Measurements from ENCODE around the gene CPXM1. TPM values are rescaled to one million over a fixed set of nuclear protein-coding genes. Genes with fewer than 3 reads are reported as not detected.
"Not testable (repeated sequence)": the region's sequence is repeated elsewhere in the genome, so short reads cannot be mapped to it uniquely, and the experiment has no call there.

The CPXM1 gene
- total RNA-seq, 1 donor from 2014 or later, result 0.19 TPM

DNA sequence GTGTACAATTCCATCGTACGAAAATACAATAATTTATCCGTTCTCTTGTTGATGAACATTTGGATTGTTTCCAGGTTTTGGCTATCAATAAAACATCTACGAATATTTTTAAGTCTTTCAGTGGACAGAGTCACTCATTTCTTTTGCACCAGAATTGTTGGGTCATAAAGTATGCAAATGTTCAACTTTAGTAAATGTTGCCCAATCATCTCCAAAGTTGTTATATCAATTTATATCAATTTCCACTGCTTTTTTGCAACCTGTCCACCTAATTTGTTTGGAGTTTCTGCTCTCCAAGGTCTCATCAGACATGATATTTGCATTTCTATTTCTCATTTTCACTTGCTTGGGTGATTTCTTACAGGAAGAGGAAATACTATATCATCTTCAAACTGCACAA lies 26.2 kb upstream of the CPXM1 start:
- intact Hi-C loops (cut with DNase I), result no loop called here

DNA sequence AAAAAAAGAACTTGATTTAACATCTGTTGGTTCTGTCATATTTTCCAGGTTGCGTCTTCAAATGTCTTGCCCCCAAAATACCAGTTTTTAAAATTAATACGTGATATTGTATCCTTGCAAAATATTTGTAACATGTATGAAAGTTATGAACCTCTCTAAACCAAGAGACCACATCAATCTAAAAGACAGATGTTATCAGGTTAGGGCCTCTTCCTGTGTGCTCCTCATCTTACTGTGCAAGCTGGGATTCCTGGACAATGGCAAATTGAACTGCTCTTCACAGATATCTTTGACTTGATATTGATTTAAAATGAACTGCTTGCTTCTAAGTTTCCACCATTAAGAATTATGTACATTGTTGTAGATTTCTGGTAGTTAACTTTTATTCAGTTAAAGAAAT lies 25.3 kb upstream of the CPXM1 start:
- intact Hi-C loops (cut with DNase I), result no loop called here
- no peak for DNase-seq (ENCODE audit: low spot score)

More for the DNA sequence above, 26.2 kb upstream of the CPXM1 start:
- no peak for DNase-seq (ENCODE audit: low spot score)

DNA sequence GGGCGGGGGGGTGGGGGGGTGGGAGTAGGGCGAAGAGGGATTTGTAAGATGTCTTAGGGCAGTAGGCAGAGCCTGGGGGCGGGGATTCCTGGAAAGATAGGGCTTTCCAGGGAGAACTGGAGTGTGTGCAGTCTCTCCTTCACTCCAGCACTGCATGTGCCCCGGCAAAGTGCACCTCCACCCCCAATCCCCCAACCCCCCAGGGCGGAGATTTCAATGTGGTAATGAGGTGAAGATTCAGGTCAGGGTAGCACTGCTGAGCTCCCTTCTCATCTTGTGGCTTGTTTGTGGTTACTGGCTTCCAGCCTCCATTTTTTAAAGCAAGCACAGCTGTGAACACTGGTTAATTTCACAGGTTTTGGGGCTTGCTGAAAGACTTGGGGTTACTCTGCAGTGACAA lies 21.6 kb upstream of the CPXM1 start:
- no peak for DNase-seq (ENCODE audit: low spot score)
- intact Hi-C loops (cut with DNase I), result no loop called here

DNA sequence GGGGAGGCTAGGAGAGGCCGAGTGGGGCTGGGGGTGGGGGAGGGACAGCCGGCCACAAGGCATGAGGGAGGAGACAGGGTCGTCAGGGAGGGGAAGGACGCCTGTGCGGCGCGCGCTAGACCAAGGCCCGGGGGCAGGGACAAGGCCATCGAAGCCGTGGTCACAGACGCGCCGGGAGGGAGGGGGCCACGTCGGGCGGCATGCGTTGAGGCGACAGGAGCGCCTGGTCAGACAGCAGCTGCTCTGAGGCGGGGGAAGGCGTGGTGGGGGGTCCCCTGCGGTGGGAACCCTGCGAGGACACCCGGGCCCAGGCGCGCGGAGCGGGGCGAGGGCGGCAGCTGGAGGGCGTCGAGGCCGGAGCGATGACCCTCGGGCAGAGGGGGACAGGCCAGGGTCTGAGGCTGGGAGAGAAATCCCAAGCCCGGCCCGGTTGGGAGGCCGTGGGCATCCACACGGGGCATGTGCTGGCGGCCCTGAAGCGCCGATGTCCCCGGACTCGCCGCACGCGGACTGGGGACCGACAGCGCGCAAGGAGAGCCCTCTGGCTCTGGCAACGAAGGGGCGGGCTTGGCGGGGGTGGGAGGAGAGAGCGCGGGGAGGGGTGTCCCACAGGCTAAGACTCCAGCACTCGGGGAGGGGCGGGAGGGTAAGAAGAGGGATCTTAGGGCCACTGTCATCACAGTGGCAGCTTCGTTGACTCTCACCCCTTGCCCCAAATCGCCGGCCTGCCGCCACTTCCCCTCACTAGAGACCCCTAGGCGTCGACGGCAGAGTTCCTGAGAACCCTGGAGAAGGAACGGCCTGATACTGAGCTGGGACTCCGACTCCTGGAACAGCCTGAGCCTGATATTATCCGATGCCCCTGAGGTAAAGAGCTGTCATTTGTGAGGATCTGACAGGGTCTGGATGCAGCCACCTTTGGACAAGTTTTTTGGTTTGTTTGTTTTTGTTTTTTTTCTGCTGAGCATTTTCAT lies 20.8 kb upstream of the CPXM1 start:
- intact Hi-C loops (cut with DNase I), result no loop called here
- DNase-seq (ENCODE audit: low spot score), result no peak

DNA sequence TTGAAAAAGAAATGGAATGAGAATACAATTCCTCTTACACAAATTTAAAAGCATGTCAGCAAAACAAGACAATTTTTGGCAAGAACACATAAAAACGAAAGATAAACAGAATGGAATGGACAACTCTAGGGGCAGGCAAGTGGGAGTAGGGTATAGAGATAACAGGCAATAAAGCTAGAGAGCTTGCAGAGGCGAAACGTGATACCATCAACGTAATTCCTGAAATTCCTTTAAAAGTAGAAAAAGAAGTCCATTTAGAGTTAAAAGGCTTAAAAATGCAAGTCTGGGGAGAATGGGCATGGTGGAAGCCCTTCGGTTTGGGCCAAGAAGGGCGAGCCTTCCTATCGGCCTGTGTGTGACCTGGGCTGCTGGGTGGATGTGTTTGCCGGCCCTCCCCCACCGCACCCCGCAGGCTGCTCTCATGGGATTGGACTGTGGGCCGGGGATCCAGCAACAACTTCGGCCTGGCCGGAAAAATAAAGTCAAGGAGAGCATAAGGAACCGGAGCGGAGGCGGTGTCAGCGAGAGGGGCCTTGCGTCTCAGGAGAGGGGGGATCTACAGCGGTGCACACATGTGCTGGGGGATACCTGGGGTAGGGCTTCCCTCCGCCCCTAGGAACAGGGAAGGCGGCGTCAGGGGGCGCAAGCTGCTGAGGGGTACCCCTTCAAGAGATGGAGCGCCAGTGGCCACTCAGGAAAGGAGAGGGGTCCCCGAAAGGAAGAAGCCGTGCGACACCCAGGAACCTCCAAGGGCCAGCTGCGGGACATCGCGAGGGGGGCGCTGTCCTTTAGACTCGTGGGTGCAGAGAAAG lies 19.9 kb upstream of the CPXM1 start:
- intact Hi-C loops (cut with DNase I), result no loop called here
- DNase-seq (ENCODE audit: low spot score), result peak; percentile 39

DNA sequence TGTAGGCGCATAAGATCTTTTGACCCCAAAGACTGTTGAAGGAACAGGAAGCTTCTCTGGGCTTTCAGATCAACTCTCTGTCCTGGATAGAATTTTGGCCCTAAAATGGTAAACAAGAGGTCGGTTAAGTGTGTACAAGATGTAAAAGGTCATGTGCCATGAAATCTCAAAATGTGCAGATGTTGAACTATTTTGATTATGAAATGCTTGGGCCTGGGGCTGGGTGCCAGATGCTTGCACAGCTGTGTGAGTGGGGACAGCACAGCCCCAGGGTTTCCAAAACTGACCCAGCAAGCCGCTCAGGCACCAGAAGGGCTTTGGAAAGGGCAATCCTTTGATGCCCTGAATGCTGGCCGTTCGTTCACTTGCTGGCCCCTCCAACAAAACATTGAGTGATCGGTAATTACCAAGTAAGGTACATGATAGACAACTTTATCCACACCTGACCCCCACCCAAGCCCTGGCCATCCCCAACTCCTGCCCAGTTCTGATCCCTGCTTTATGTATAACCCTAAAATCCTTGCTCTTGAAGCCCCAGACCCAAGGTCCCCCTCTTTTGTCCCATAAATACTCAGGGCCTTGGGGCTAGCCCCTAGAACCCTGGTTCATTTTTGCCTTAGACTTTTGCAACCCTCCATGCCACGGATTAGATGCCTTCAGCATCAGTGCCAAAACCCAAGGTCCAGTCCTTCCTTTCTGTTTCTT lies 17.6 kb upstream of the CPXM1 start:
- DNase-seq (ENCODE audit: low spot score), result peak; percentile 50
- intact Hi-C loops (cut with DNase I), result no loop called here

DNA sequence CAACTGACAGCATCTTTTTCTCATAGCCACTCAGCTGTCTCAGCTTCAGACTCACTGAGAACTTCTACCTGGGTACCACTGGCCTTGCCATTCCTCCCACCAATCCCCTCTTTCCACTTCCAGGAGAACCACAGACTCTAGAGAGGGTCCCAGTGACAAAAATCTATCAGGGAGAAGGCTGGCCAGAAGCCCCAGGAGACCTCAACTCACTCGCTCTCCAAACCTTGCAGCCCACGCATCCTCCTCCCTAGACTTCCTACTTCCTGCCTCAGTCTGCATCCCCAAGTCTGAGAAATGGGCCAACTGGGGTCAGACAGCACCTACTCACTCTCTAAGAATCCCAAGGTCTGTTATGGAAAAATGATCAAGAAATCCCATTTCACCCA lies 16.9 kb upstream of the CPXM1 start:
- DNase-seq (ENCODE audit: low spot score), result peak; percentile 4
- intact Hi-C loops (cut with DNase I), result no loop called here

DNA sequence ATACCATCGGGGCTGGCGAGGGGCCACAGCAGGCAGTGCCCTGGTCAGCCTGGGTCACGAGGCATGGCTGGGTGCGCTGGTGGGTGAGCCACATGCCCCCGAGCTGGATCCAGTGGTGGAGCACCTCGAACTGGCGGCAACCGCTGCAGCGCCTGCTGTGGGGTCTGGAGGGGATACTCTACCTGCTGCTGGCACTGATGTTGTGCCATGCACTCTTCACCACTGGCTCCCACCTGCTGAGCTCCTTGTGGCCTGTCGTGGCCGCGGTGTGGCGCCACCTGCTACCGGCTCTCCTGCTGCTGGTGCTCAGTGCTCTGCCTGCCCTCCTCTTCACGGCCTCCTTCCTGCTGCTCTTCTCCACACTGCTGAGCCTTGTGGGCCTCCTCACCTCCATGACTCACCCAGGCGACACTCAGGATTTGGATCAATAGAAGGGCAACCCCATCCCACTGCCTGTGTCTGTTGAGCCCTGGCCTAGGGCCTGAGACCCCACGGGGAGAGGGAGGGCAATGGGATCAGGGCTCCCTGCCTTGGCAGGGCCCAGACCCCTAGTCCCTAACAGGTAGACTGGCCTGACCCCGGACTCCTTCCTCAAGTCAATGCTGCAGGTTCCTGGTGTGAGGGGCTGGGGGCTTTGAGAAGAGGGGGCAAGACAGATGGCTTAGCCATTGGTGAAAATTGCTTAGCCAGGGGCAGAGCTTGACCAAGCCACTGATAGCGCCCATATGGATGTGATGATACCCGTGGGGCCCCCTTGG lies 16.3 kb upstream of the CPXM1 start:
- intact Hi-C loops (cut with DNase I), result no loop called here
- DNase-seq (ENCODE audit: low spot score), result peak; percentile 47

DNA sequence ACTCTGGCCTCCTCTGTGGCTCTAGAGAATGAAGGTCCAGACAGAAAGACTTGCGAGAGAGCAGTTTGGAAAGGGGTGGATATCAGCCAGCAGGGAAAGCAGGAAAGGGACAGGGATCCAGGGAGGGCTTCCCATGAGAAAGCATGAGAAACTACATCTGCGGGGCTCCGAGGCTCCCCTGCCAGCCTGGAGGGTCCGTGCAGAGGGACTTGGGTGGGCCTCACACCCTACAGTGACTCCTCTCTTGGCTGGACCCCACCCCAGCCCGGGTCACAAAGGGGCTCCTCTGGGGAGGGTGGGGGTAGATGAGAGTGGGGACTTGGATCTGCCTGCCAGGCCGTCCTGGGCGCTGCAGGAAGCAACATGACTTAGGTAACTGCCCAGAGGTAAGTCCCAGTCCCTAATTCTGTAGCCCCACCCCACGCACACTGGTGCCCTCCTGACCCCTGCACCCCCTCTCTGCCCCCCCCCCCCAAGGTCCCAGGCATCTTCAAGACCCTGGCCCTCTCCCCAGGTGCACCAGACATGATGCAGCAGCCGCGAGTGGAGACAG lies 15.7 kb upstream of the CPXM1 start, which contains the start of gene TMEM239:
TSS of gene TMEM239 (plus strand) at position 335 of the 553 bp plus-strand sequence. CDS start at position 526, 191 bp downstream.
- intact Hi-C loops (cut with DNase I), result no loop called here
- DNase-seq (ENCODE audit: low spot score), result peak; percentile 73

DNA sequence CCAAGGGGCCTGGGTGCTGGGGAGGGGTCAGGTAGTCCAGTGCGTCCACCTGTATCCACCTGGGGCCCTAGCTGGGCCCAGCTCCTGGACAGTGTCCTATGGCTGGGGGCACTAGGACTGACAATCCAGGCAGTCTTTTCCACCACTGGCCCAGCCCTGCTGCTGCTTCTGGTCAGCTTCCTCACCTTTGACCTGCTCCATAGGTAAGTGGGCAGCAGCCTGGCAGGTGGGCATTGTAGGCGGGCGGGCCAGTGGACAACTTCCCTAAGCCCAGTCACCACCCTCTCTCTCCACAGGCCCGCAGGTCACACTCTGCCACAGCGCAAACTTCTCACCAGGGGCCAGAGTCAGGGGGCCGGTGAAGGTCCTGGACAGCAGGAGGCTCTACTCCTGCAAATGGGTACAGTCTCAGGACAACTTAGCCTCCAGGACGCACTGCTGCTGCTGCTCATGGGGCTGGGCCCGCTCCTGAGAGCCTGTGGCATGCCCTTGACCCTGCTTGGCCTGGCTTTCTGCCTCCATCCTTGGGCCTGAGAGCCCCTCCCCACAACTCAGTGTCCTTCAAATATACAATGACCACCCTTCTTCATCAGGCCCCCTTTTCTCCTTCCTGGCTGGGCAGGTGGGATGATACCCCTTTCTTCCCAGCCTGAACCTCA lies 14.9 kb upstream of the CPXM1 start:
- peak; percentile 64 for DNase-seq (ENCODE audit: low spot score)
- intact Hi-C loops (cut with DNase I), result no loop called here

DNA sequence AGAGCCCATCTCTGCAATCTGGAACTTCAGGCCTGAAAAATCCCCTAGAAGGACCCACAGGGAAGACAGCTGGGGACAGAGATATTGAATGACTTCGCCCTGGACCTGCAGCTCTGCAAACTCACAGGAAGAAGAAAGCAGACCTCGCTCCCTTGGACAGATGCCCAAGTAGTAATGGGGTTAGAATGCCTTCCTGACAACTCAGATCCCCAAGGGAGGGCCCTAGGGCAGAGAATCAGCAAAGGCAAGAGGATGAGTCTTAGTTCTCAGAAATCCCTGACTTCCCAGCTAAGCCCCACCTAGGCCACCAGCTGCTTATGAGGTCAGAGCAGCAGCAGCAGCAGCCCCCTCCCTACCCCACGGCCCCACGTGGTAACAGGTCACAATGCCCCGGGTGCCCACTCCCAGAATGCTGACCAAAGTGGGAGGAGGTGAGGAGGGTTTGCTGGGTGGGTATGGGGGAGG lies 14.2 kb upstream of the CPXM1 start, which contains the start of gene C20orf141:
TSS of gene C20orf141 (plus strand) at position 401 of the 465 bp plus-strand sequence. CDS start 198 bp downstream, outside the sequence.
- DNase-seq (ENCODE audit: low spot score), result peak; percentile 73
- intact Hi-C loops (cut with DNase I), result no loop called here

DNA sequence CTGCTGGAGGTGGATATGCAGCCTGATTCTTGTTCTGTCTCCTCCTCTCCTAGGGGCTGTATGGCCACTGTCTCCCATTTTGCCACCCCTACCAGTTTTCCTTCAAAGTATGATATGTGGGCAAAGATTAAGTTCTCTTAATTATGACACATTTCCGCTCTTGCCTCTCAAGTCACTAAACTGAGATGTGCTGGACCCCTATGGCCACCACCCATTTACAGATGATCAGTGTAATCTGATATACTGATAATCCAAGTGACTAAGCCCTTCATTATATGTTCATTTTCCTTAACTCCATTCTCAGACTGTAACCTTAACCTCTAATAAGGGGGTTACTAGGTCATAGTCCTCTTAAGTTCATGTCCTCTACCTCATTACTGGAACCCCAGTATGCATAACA lies 13.6 kb upstream of the CPXM1 start:
- intact Hi-C loops (cut with DNase I), result no loop called here
- no peak for DNase-seq (ENCODE audit: low spot score)

DNA sequence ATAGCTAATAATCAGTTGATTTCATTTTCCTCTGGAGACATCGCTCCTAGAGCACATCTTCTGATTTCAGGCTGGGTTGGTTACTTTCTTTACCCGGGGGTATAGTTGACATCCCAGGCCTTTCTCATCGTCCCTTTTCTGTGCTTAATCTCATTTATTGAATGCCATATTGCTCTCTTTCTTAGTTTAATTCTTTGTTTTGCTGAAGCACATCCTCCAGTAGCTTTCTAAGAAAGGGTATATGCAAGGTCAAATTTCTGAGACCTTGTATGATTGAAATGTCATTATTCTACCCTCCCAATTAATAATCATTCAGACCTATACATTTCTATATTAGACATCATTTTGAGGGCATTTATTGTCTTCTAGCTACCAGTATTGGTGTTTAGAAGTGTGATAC lies 11.8 kb upstream of the CPXM1 start:
- DNase-seq (ENCODE audit: low spot score), result no peak
- intact Hi-C loops (cut with DNase I), result no loop called here

DNA sequence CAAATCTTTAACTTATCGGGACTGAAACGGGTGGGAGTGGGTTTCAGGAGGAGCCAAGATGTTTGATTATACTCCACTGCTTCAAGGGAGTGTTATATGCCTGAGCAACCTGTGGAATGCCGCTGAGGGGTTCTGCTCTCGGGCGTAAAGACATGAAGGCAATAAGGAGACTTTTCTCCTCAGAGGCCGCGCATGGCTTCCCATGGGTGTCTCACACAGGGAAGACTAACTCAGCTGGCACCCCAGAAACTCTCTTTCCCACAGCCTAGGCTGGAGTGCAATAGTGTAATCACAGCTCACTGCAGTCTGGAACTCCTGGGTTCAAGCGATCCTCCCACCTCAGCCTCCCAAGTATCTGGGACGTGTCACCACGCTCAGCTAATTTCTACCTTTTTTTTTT lies 9.3 kb upstream of the CPXM1 start:
- intact Hi-C loops (cut with DNase I), result no loop called here
- no peak for DNase-seq (ENCODE audit: low spot score)

DNA sequence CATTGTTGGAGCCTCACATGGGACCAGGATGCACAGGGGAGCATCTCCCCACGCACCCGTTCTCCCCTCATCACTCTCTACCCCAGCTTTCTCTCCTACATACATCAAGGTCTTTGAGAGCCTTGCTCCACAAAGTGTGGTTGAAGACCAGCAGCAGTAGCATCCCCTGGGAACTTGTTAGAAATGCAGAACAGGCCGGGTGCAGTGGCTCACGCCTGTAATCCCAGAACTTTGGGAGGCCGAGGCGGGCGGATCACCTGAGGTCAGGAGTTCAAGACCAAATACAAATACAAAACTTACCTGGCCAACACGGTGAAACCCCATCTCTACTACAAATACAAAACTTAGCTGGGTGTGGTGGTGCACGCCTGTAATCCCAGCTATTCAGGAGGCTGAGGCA lies 7.5 kb upstream of the CPXM1 start:
- DNase-seq (ENCODE audit: low spot score); intact Hi-C loops (cut with DNase I): not testable (repeated sequence)

DNA sequence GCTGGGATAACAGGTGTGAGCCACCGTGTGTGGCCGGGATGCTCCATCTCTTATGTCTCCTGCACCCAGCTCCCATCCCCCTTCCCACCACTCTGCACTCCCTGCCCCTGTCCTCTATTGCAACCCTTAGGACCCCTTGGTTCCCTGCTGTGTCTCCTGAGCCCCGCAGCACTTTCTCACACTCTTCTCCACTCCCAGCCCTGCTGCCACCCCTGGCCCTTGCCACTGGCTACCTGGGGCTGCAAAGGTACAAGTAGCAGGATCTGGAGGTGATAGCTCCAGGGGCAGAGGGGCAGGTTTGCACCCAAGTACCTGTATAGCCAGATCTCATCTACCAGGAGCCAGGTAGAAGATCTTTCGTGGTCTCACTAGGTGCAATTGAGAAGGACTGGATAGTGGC lies 6.6 kb upstream of the CPXM1 start:
- intact Hi-C loops (cut with DNase I), result no loop called here
- no peak for DNase-seq (ENCODE audit: low spot score)

DNA sequence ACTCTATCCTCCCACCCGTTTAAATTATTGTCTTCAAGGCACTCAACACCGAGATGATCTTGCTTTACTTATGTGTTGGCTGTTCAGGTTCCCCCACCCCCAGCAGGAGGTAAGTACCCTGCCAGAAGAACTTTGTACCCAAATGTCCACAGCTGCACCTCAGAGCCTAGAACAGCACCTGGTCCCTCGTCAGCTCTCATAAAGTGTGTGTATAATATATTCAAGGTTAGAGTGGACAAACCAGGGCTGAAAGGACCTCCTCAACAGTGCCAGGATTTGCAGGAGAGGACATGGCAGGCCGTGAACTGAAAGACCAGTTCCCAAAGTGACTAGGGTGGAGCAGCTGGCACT lies 5.9 kb upstream of the CPXM1 start:
- intact Hi-C loops (cut with DNase I), result no loop called here

DNA sequence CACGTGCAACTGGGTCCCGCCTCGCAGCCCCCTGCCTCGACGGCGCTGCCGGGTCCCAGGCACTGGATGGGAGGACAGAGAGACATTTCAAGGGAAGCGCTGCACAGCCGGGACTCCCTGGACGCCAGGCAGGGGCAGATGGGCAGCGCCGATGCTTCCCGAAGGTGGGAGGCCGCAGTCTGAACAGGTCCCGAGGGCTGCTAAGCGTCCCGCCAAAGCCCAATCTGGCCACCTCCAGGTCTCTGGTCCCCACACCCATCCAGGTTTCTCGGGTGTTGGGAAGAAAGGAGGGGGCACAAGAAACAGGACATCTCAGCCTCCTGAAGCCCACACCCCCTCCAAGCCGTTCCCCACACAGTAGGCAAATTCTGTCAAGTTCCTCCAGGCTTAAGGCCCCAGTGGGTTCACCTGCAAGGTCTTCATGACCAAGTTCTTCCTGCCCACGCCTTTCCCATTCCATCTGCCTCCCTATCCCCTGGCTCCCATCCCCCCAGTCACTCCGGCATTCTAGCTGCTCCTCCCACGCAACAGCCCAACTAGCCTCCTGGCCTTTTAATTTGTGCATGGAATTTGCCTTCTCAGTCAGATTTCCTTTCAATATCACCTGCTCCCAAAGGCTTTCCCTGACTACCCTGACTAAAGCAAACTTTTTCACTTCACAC lies 5.4 kb upstream of the CPXM1 start:
- intact Hi-C loops (cut with DNase I), result no loop called here
- no peak for DNase-seq (ENCODE audit: low spot score)

More for the DNA sequence above, 5.9 kb upstream of the CPXM1 start:
- no peak for DNase-seq (ENCODE audit: low spot score)
